Endothelial cell (in vitro differentiated cells): ENCODE measurements around the gene C12orf56. TPM values are rescaled to one million over a fixed set of nuclear protein-coding genes. Genes with fewer than 3 reads are reported as not detected.

ENCODE experiments used
- DNase-seq: peaks from one replicate; pipeline ENCODE4 v3.0.0; 2021; ENCODE audit warnings: low spot score
- H3K27ac Mint-ChIP-seq: one replicate; pipeline ENCODE4 v1.8.0; 2021; ENCODE audit warnings: mixed read lengths, inconsistent platforms; ENCODE audit not compliant: unreplicated experiment
- H3K27me3 Mint-ChIP-seq: one replicate; pipeline ENCODE4 v1.8.0; 2021; ENCODE audit warnings: mild to moderate bottlenecking, moderate library complexity, mixed read lengths, inconsistent platforms; ENCODE audit not compliant: unreplicated experiment
- H3K36me3 Mint-ChIP-seq: one replicate; pipeline ENCODE4 v1.8.0; 2021; ENCODE audit warnings: mild to moderate bottlenecking, low read depth, mixed read lengths, inconsistent platforms; ENCODE audit not compliant: unreplicated experiment
- H3K4me1 Mint-ChIP-seq: one replicate; pipeline ENCODE4 v1.8.0; 2021; ENCODE audit warnings: mild to moderate bottlenecking, mixed read lengths, inconsistent platforms; ENCODE audit not compliant: unreplicated experiment
- H3K4me3 Mint-ChIP-seq: one replicate; pipeline ENCODE4 v1.8.0; 2021; ENCODE audit warnings: mild to moderate bottlenecking, mixed read lengths, inconsistent platforms; ENCODE audit not compliant: unreplicated experiment
- H3K9me3 Mint-ChIP-seq: one replicate; pipeline ENCODE4 v1.8.0; 2021; ENCODE audit warnings: mixed read lengths, inconsistent platforms; ENCODE audit not compliant: unreplicated experiment
- total RNA-seq: library from RNA; stranded (reverse); fragmentation: NEBNext Ultra II Directional; extraction: Animal tissue kit (Norgen Biotek cat#: 25700); gene quantifications from one replicate; pipeline ENCODE4 v1.2.1, GENCODE V29; 2021; ENCODE audit not compliant: unreplicated experiment
- TF ChIP-seq, protein P1 (sequence below): fragments of 200-600 bp; sonication (generic); IDR thresholded peaks from one replicate; pipeline ENCODE4 v1.5.0; 2021; ENCODE audit warnings: antibody characterized with exemption; ENCODE audit not compliant: unreplicated experiment

Gene C12orf56
- total RNA-seq, 1 donor from 2014 or later = 0.62 TPM

GRCh38 chr12:64403707-64404469 lies 13.3 kb upstream of the C12orf56 start, which contains the start of gene XPOT:
XPOT (plus strand) TSS chr12:64404392; CDS start chr12:64410036, 5,644 bp downstream.
- Mint-ChIP-seq H3K27me3 (peaks cover 4% of the 10 kb centered on the region), H3K9me3 (no peaks in the 10 kb centered on the region), H3K4me3 (peak within 1 kb of the TSS; percentile 92), H3K4me1 (peaks cover 5% of the 10 kb centered on the region), H3K36me3 (no peaks in the 10 kb centered on the region), H3K27ac (peak within 1 kb of the TSS; percentile 89)
- TF ChIP-seq, protein P1, sequence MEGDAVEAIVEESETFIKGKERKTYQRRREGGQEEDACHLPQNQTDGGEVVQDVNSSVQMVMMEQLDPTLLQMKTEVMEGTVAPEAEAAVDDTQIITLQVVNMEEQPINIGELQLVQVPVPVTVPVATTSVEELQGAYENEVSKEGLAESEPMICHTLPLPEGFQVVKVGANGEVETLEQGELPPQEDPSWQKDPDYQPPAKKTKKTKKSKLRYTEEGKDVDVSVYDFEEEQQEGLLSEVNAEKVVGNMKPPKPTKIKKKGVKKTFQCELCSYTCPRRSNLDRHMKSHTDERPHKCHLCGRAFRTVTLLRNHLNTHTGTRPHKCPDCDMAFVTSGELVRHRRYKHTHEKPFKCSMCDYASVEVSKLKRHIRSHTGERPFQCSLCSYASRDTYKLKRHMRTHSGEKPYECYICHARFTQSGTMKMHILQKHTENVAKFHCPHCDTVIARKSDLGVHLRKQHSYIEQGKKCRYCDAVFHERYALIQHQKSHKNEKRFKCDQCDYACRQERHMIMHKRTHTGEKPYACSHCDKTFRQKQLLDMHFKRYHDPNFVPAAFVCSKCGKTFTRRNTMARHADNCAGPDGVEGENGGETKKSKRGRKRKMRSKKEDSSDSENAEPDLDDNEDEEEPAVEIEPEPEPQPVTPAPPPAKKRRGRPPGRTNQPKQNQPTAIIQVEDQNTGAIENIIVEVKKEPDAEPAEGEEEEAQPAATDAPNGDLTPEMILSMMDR = no peak
- DNase-seq = peak; percentile 90

DNA sequence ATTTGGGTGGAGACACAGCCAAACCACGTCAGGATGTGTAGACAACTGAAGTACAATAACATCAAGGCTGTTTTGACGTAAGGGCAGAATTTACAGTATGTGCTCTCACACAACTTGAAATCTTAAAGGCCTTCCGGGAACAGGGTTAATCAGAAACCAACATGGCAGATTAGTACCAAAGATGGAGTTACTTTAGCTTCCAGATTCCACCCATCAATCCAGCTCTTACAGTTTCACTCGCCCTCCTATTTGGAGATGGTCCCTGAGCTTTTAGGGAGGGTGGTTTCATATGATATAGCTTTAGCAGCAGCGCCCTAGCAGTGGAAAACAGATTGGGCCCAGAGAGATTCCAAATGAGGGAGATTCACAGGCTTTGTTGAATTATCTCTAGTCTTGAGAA lies 11.6 kb upstream of the C12orf56 start:
- no peaks in the 10 kb centered on the region for H3K4me1 Mint-ChIP-seq
- no peak for DNase-seq

GRCh38 chr12:64400041-64400440 lies 9.5 kb upstream of the C12orf56 start:
- Mint-ChIP-seq H3K9me3 (no peaks in the 10 kb centered on the region), H3K27ac (no peak overlapping the region), H3K4me1 (no peaks in the 10 kb centered on the region), H3K4me3 (no peak overlapping the region), H3K36me3 (no peaks in the 10 kb centered on the region), H3K27me3 (peaks cover under 1% of the 10 kb centered on the region)
- TF ChIP-seq, protein P1 = no peak
- DNase-seq = no peak

More for the DNA sequence above, 11.6 kb upstream of the C12orf56 start:
- Mint-ChIP-seq H3K4me3 (no peak overlapping the region), H3K36me3 (no peaks in the 10 kb centered on the region), H3K27me3 (peaks cover 4% of the 10 kb centered on the region), H3K27ac (no peak overlapping the region), H3K9me3 (no peaks in the 10 kb centered on the region)
- TF ChIP-seq, protein P1 = no peak

DNA sequence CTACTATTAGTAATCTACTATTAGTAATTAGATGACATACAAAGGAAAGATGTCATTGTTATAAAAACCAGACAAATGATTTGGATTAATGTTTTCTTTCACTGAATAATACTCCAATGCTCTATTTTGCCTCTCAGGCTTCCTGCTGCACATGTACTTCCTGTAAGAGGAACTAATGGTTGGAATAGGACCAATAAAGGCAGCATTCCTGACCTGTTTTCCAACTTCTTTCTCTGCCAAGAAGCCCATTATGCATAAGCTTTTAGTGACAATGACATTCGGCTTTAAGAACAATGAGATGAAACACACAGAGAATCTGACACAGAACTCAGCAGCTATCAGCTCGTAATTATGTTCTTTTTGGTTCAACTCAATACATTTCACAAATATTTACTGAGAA lies 5.2 kb upstream of the C12orf56 start:
- no peak overlapping the region for H3K27ac Mint-ChIP-seq
- TF ChIP-seq, protein P1 = no peak
- H3K9me3 Mint-ChIP-seq = no peaks in the 10 kb centered on the region
- H3K27me3 Mint-ChIP-seq = peaks cover 6% of the 10 kb centered on the region
- H3K4me3 Mint-ChIP-seq = no peak overlapping the region
- no peaks in the 10 kb centered on the region for H3K4me1 Mint-ChIP-seq
- DNase-seq = no peak
- no peaks in the 10 kb centered on the region for H3K36me3 Mint-ChIP-seq

DNA sequence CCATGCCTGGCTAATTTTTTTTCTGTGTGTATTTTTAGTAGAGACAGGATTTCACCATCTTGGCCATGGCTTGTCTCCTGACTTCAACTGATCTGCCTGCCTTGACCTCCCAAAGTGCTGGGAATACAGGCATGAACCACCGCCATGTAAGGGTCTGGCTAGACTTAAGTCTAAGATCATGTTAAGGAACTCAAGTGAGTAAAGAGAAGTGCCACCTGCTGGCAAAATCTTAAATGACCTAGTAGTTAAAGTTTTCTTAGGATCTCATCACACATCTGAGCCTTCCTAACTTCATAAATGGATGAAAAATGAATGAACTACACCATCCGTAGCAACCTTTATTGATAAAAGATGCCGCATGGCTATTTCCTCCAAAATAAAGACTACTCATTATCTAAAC lies 1.7 kb upstream of the C12orf56 start:
- no peaks in the 10 kb centered on the region for H3K9me3 Mint-ChIP-seq
- peak; percentile 37 for DNase-seq

More for the DNA sequence above, 1.7 kb upstream of the C12orf56 start:
- TF ChIP-seq, protein P1 = peak; percentile 39
- Mint-ChIP-seq H3K36me3 (no peaks in the 10 kb centered on the region), H3K4me3 (no peak overlapping the region), H3K27me3 (peaks cover 9% of the 10 kb centered on the region), H3K27ac (no peak overlapping the region), H3K4me1 (no peaks in the 10 kb centered on the region)
